PC-9 (cell line): Measurements from ENCODE around the gene ZNF700.

Experiments
- EZH2 ChIP-seq: fragments of 200-600 bp; sonication (generic); IDR thresholded peaks from 2 replicates; pipeline ENCODE4 v1.8.0; 2017; ENCODE audit warnings: antibody characterized with exemption, low read depth
- TF ChIP-seq, protein P1 (sequence below): fragments of 200-600 bp; sonication (generic); conservative IDR thresholded peaks from 2 replicates; pipeline ENCODE4 v1.6.1; 2017; ENCODE audit warnings: mixed run types, antibody characterized with exemption, mild to moderate bottlenecking, moderate library complexity

DNA sequence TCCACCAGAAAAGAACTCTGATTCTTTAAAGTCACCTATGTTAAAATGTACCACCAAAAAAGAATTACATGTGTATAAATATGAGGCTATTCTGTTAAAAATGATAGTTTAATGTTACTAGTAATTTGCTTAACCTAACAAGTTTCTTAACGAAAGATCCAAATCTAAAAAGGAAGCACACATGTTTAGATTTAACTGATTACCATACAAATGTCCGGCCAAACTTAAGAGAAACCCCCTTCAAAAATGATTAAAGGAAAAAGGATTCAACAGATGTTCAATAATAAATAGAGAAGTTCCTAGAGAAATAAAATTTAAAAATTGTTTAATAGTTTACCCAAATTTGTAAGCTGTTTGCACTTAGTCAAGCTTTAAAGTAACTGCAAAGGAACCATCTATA, 42.3 kb upstream of the ZNF700 start:
- no peak for TF ChIP-seq EZH2
- TF ChIP-seq, protein P1, sequence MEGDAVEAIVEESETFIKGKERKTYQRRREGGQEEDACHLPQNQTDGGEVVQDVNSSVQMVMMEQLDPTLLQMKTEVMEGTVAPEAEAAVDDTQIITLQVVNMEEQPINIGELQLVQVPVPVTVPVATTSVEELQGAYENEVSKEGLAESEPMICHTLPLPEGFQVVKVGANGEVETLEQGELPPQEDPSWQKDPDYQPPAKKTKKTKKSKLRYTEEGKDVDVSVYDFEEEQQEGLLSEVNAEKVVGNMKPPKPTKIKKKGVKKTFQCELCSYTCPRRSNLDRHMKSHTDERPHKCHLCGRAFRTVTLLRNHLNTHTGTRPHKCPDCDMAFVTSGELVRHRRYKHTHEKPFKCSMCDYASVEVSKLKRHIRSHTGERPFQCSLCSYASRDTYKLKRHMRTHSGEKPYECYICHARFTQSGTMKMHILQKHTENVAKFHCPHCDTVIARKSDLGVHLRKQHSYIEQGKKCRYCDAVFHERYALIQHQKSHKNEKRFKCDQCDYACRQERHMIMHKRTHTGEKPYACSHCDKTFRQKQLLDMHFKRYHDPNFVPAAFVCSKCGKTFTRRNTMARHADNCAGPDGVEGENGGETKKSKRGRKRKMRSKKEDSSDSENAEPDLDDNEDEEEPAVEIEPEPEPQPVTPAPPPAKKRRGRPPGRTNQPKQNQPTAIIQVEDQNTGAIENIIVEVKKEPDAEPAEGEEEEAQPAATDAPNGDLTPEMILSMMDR, result no peak
